ENCODE measurements around the gene SETSIP. TPM values are rescaled to one million over a fixed set of nuclear protein-coding genes. Genes with fewer than 3 reads are reported as not detected.

SETSIP gene
- under 1 TPM in 1 of 2 donors, not detected in 1; 0.09 TPM for total RNA-seq
- not detected for polyA plus RNA-seq

GRCh38 chr1:92075311-92075710, at the start of gene SETSIP:
SETSIP (minus strand) TSS chr1:92075411; CDS start chr1:92075411, 0 bp downstream.
- Histone ChIP-seq H3K4me3 (ENCODE audit: low read depth in 1 of 3, low read length in 3 of 3) (no peak within 1 kb of the TSS), H3K9me3 (ENCODE audit: control insufficient read depth in 4 of 4, low read length in 3 of 4) (no peaks in the 10 kb centered on the region), H3K4me1 (ENCODE audit: control insufficient read depth in 4 of 4, insufficient read depth in 4 of 4, low read length in 3 of 4) (peaks cover 0 to 4% (median 1%) of the 10 kb centered on the region in 4 donors), H3K27me3 (ENCODE audit: control insufficient read depth in 4 of 4, insufficient read depth in 4 of 4, low read length in 3 of 4) (no peaks in the 10 kb centered on the region), H3K27ac (ENCODE audit: low read depth in 1 of 2, low read length in 2 of 2) (no peak within 1 kb of the TSS), H3K36me3 (ENCODE audit: control insufficient read depth in 4 of 4, insufficient read depth in 3 of 4, low read depth in 1 of 4, low read length in 3 of 4) (no peaks in the 10 kb centered on the region), H3K9ac (ENCODE audit: low read depth in 1 of 2, low read length in 2 of 2) (no peak within 1 kb of the TSS)
- no peak for TF ChIP-seq SP1 (IDR thresholded peaks at IDR 0.05)
- TF ChIP-seq RAD21 (IDR thresholded peaks at IDR 0.05), result no peak
- no peak for TF ChIP-seq NR2F2 (IDR thresholded peaks at IDR 0.05)
- no peak for TF ChIP-seq HNF4G (IDR thresholded peaks at IDR 0.05)
- TF ChIP-seq FOXA1 (IDR thresholded peaks at IDR 0.05), result no peak
- TF ChIP-seq HNF4A (conservative IDR thresholded peaks at IDR 0.05), result no peak
- no peak for TF ChIP-seq CTCF (IDR thresholded peaks at IDR 0.05; ENCODE audit: low read depth, low read length, missing input control)
- TF ChIP-seq MAX (IDR thresholded peaks at IDR 0.05), result no peak
- TF ChIP-seq JUND (IDR thresholded peaks at IDR 0.05), result no peak
- TF ChIP-seq ATF3 (IDR thresholded peaks at IDR 0.05), result no peak
- no peak for DNase-seq (ENCODE audit: low spot score)
- WGBS, result 84% methylated on average over 3 of the region's 3 CpGs

- no peak overlapping the region for H3K4me3 ChIP-seq (ENCODE audit: low read depth in 1 of 3, low read length in 3 of 3)
- H3K27me3 ChIP-seq (ENCODE audit: control insufficient read depth in 4 of 4, insufficient read depth in 4 of 4, low read length in 3 of 4), result no peaks in the 10 kb centered on the region
- peaks cover 0 to 2% (median 0%) of the 10 kb centered on the region in 4 donors for H3K4me1 ChIP-seq (ENCODE audit: control insufficient read depth in 4 of 4, insufficient read depth in 4 of 4, low read length in 3 of 4)
- 71% methylated on average over 3 of the region's 3 CpGs for WGBS
- no peak overlapping the region for H3K27ac ChIP-seq (ENCODE audit: low read depth in 1 of 2, low read length in 2 of 2)
- H3K9me3 ChIP-seq (ENCODE audit: control insufficient read depth in 4 of 4, low read length in 3 of 4), result no peaks in the 10 kb centered on the region
- H3K36me3 ChIP-seq (ENCODE audit: control insufficient read depth in 4 of 4, insufficient read depth in 3 of 4, low read depth in 1 of 4, low read length in 3 of 4), result no peaks in the 10 kb centered on the region
- TF ChIP-seq MAX (IDR thresholded peaks at IDR 0.05), result no peak
- TF ChIP-seq ZBTB33 (IDR thresholded peaks at IDR 0.05), result no peak
- TF ChIP-seq CTCF (IDR thresholded peaks at IDR 0.05; ENCODE audit: low read depth, low read length, missing input control), result no peak
- TF ChIP-seq EGR1 (IDR thresholded peaks at IDR 0.05; ENCODE audit: low read depth in 2 of 2), result no peak
- no peak overlapping the region for H3K9ac ChIP-seq (ENCODE audit: low read depth in 1 of 2, low read length in 2 of 2)
- no peak for DNase-seq (ENCODE audit: low spot score)
Measured at GRCh38 chr1:92123868-92124267, 48.7 kb upstream of the SETSIP start.
